Left ventricle myocardium inferior (tissue), 1 donor: ENCODE data around the gene CSTB. TPM values are rescaled to one million over a fixed set of nuclear protein-coding genes. Genes with fewer than 3 reads are reported as not detected.
A peak's percentile ranks its signal among the peaks of the same experiment; 100 is the strongest.

Source experiments
- DNase-seq: peaks from one replicate; pipeline ENCODE4 v3.0.0-alpha.2; 2020
- H3K27ac ChIP-seq: fragments of 200-600 bp; replicated peaks from 2 replicates; pipeline ENCODE4 v1.8.0; 2021
- H3K27me3 ChIP-seq: fragments of 200-600 bp; 2 replicates; pipeline ENCODE4 v1.8.0; 2021; ENCODE audit warnings: low read depth
- H3K36me3 ChIP-seq: fragments of 200-600 bp; 2 replicates; pipeline ENCODE4 v1.8.0; 2021
- H3K4me1 ChIP-seq: fragments of 200-600 bp; 2 replicates; pipeline ENCODE4 v1.8.0; 2021
- H3K4me3 ChIP-seq: fragments of 200-600 bp; 2 replicates; pipeline ENCODE4 v1.8.0; 2021; ENCODE audit warnings: mild to moderate bottlenecking, moderate library complexity
- H3K9me3 ChIP-seq: fragments of 200-600 bp; replicated peaks from 2 replicates; pipeline ENCODE4 v1.8.0; 2021
- intact Hi-C: fragments of 100-400 bp; cut with micrococcal nuclease; formaldehyde crosslinking; loops from one replicate; pipeline ENCODE4 v1.11.0; 2022
- total RNA-seq: library from RNA; stranded (reverse); fragmentation: NEBNext Ultra II Directional; extraction: Animal tissue kit (Norgen Biotek cat#: 25700); gene quantifications from one replicate; pipeline ENCODE4 v1.2.1, GENCODE V29; 2021
- TF ChIP-seq, protein P1 (sequence below): fragments of 200-600 bp; IDR thresholded peaks from 2 replicates; pipeline ENCODE4 v1.8.0; 2021; ENCODE audit warnings: antibody characterized with exemption, mild to moderate bottlenecking, borderline replicate concordance
- donor health status: DM: no; HTN: yes; CAD: no; lungs with severe emphysema.

The CSTB gene
- total RNA-seq, 1 donor from 2014 or later, result 40.6 TPM

DNA sequence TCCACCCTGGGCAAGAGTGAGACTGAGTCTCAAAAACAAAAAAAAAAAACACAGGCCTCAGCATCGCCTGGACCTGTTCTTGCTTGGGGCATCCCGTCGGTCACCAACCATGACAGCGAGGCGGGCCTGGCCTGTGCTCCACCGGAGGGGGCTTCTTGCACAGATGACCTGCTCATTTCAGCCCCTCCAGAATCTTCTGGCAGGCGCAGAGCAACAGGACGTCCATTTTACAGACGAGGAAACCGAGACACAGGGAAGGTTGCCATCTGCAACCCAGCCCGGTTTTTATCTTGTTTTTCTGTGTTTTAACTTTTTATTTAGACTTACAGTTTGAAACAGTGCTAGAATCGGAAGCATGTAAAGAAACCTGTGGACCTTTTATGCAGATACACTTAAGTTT lies 918 bp downstream of the CSTB start:
- Histone ChIP-seq H3K9me3 (no peaks in the 10 kb centered on the region), H3K27ac (peak overlapping the region; percentile 94), H3K4me1 (peaks cover 37% of the 10 kb centered on the region), H3K4me3 (peak overlapping the region; percentile 94), H3K36me3 (peaks cover 23% of the 10 kb centered on the region), H3K27me3 (no peaks in the 10 kb centered on the region)
- no peak for DNase-seq
- TF ChIP-seq, protein P1, sequence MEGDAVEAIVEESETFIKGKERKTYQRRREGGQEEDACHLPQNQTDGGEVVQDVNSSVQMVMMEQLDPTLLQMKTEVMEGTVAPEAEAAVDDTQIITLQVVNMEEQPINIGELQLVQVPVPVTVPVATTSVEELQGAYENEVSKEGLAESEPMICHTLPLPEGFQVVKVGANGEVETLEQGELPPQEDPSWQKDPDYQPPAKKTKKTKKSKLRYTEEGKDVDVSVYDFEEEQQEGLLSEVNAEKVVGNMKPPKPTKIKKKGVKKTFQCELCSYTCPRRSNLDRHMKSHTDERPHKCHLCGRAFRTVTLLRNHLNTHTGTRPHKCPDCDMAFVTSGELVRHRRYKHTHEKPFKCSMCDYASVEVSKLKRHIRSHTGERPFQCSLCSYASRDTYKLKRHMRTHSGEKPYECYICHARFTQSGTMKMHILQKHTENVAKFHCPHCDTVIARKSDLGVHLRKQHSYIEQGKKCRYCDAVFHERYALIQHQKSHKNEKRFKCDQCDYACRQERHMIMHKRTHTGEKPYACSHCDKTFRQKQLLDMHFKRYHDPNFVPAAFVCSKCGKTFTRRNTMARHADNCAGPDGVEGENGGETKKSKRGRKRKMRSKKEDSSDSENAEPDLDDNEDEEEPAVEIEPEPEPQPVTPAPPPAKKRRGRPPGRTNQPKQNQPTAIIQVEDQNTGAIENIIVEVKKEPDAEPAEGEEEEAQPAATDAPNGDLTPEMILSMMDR, result no peak
- intact Hi-C loops, result no loop called here

DNA sequence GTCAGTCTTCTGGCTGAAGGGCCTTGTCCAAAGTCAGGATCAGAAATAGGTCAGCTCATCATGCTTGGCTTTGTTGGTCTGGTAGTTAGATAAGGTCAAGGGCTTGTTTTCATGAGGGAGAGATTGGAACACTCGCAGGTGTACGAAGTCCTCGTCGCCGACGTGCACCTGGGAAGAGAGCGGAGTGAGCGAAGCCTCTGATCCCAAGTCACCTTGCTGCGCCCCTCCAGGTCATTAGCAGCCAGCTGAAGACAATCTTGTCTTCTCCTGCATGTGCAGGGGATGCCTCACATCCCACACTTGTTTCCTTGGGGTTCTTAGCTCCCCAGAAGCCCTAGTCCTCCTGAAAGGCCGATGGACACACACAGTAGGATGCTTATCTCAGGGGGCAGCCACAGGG lies 1.9 kb downstream of the CSTB start:
- TF ChIP-seq, protein P1, result no peak
- Histone ChIP-seq H3K27me3 (no peaks in the 10 kb centered on the region), H3K9me3 (no peaks in the 10 kb centered on the region), H3K36me3 (peaks cover 23% of the 10 kb centered on the region), H3K4me1 (peaks cover 37% of the 10 kb centered on the region), H3K27ac (no peak overlapping the region), H3K4me3 (peak overlapping the region; percentile 21)
- no peak for DNase-seq
- intact Hi-C loops, result no loop called here

DNA sequence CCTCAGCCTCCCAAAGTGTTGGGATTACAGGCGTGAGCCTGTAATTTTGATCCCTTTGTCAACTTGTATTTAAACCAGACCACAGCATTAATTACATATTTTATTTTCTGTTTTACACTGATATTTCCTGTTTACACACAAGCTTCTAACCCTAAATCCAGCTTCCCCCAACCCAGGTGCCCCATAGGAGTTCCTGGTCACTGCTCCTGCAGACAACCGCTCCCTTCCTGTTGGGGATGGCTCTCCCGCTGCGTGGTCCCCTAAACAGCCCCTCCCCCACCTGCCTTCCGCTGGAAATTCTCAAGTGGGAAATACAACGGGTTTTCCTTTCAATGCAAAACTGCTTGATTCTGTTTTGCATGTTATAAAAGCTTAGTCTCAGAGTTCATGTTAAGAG lies 3.7 kb downstream of the CSTB start:
- Histone ChIP-seq H3K27me3 (no peaks in the 10 kb centered on the region), H3K4me1 (peaks cover 45% of the 10 kb centered on the region), H3K4me3 (no peak overlapping the region), H3K9me3 (no peaks in the 10 kb centered on the region), H3K27ac (no peak overlapping the region), H3K36me3 (peaks cover 23% of the 10 kb centered on the region)
- no peak for DNase-seq
- TF ChIP-seq, protein P1, result no peak
- intact Hi-C loops, result no loop called here

DNA sequence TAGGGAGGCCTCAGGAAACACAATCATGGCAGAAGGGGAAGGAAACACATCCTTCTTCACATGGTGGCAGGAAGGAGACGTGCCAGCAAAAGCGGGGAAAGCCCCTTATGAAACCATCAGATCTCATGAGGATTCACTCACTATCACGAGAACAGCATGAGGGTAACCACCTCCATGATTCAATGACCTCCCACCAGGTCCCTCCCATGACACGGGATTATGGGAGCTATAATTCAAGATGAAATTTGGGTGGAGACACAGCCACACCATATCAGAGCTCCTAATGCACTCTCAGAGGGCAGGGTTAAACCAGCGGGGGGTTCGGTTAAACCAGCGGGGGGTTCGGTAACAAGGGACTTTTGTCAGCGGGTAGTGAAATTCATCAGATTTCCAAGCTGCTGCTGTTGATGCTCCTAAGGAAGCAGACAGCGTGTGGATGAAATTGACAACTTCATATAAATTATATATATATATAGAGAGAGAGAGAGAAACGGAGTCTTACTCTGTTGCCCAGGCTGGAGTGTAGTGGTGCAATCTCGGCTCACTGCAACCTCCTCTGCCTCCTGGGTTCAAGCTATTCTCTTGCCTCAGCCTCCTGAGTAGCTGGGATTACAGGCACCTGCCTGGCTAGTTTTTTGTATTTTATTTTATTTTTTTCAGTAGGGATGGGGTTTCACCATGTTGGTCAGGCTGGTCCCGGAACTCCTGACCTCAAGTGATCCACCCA lies 4.2 kb downstream of the CSTB start:
- H3K27me3 ChIP-seq, result no peaks in the 10 kb centered on the region
- DNase-seq, result no peak
- peaks cover 45% of the 10 kb centered on the region for H3K4me1 ChIP-seq
- H3K27ac ChIP-seq, result no peak overlapping the region
- H3K9me3 ChIP-seq, result no peaks in the 10 kb centered on the region
- intact Hi-C loops, result no loop called here
- H3K4me3 ChIP-seq, result no peak overlapping the region
- peaks cover 23% of the 10 kb centered on the region for H3K36me3 ChIP-seq
- TF ChIP-seq, protein P1, result no peak

DNA sequence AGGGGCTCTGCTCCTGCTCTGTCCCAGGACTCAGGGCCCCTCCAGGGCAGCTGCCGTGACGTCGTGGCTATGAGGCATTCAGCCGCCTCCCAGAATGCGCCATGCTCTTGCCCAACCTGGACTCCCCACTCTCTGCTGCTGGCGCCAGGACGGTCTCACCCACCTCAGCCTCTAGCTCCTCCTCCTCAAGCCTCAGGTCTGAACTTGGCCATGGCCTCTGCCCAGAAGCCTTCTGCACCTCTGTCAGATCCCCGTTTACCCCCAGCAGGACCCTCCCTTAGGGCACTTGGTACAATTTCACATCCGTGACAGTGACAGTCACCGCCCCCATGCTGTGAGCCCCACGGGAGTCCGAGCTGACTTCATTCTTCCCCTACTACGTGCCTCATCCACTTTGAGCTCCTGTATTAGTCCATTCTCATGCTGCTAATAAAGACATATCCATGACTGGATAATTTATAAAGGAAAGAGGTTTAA lies 4.9 kb downstream of the CSTB start:
- no peak overlapping the region for H3K4me3 ChIP-seq
- DNase-seq, result no peak
- TF ChIP-seq, protein P1, result no peak
- no peaks in the 10 kb centered on the region for H3K27me3 ChIP-seq
- peaks cover 23% of the 10 kb centered on the region for H3K36me3 ChIP-seq
- no peak overlapping the region for H3K27ac ChIP-seq
- intact Hi-C loops, result no loop called here
- H3K9me3 ChIP-seq, result no peaks in the 10 kb centered on the region
- peaks cover 38% of the 10 kb centered on the region for H3K4me1 ChIP-seq
